Right atrium auricular region (tissue), 2 donors: Measurements from ENCODE around the gene MPP7. TPM values are rescaled to one million over a fixed set of nuclear protein-coding genes. Genes with fewer than 3 reads are reported as not detected.

ENCODE experiments used
- DNase-seq: peaks from one replicate; pipeline ENCODE4 v3.0.0-alpha.2; 2019; ENCODE audit warnings: low spot score
- H3K27ac ChIP-seq, 2 donors: fragments of 200-600 bp; sonication (generic); 1 replicate in 1 of 2; 2 replicates in 1 of 2; pipeline ENCODE4 v1.5.1; 2016 to 2019
- H3K27me3 ChIP-seq, 2 donors: fragments of 200-600 bp; sonication (generic); one replicate each; pipeline versions ENCODE4 v1.5.1 to v1.6.0; 2017 to 2019
- H3K36me3 ChIP-seq: fragments of 200-600 bp; sonication (generic); one replicate; pipeline ENCODE4 v1.5.1; 2016
- H3K4me1 ChIP-seq, 2 donors: fragments of 200-600 bp; sonication (generic); one replicate each; pipeline versions ENCODE4 v1.5.1 to v1.6.0; 2017 to 2019
- H3K4me3 ChIP-seq, 2 donors: fragments of 200-600 bp; sonication (generic); 1 replicate in 1 of 2; 2 replicates in 1 of 2; pipeline ENCODE4 v1.5.1; 2017 to 2019; ENCODE audit warnings: mild to moderate bottlenecking in 1 of 2, moderate library complexity in 1 of 2
- H3K9me3 ChIP-seq, 2 donors: fragments of 200-600 bp; sonication (generic); one replicate each; pipeline ENCODE4 v1.5.1; 2019
- total RNA-seq, 2 donors: library from RNA; depleted of rRNA; stranded (reverse); fragments of >200 nt; gene quantifications; one replicate each; pipeline ENCODE4 v1.1.0, GENCODE V29; 2016
- TF ChIP-seq, protein P1 (sequence below), 2 donors: fragments of 200-600 bp; sonication (generic); IDR thresholded peaks; one replicate each; pipeline ENCODE4 v1.5.1; 2019; ENCODE audit warnings: antibody characterized with exemption in 2 of 2

Gene MPP7
- total RNA-seq, 2 donors from 2014 or later, result 7.6 to 8.9 TPM

DNA sequence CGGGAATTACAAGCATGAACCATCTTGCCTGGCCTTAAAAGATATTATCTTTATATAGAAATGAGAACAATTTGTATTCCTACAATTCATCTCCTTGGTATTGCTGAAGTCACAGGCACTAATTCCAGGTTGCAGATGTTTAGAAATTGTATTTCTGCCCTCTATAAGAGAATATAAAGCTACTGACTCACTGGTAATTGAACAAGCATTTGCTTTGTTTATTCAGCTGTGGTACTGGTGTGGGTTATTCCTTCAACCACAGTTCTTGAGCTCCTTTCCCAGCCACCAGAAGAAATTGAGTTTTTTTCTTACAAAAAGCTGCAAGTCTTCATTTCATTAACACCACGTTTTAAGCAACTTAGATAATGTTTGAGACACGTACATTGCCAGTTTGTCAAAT lies 29.0 kb upstream of the MPP7 start:
- no peak overlapping the region for H3K4me3 ChIP-seq
- no peak overlapping the region for H3K27ac ChIP-seq
- DNase-seq, result no peak
- TF ChIP-seq, protein P1, sequence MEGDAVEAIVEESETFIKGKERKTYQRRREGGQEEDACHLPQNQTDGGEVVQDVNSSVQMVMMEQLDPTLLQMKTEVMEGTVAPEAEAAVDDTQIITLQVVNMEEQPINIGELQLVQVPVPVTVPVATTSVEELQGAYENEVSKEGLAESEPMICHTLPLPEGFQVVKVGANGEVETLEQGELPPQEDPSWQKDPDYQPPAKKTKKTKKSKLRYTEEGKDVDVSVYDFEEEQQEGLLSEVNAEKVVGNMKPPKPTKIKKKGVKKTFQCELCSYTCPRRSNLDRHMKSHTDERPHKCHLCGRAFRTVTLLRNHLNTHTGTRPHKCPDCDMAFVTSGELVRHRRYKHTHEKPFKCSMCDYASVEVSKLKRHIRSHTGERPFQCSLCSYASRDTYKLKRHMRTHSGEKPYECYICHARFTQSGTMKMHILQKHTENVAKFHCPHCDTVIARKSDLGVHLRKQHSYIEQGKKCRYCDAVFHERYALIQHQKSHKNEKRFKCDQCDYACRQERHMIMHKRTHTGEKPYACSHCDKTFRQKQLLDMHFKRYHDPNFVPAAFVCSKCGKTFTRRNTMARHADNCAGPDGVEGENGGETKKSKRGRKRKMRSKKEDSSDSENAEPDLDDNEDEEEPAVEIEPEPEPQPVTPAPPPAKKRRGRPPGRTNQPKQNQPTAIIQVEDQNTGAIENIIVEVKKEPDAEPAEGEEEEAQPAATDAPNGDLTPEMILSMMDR (IDR thresholded peaks at IDR 0.05), result no peak
- H3K9me3 ChIP-seq, result no peaks in the 10 kb centered on the region
- H3K27me3 ChIP-seq, result no peaks in the 10 kb centered on the region
- no peaks in the 10 kb centered on the region for H3K36me3 ChIP-seq
- peaks cover 0 to 8% of the 10 kb centered on the region in 2 donors for H3K4me1 ChIP-seq

DNA sequence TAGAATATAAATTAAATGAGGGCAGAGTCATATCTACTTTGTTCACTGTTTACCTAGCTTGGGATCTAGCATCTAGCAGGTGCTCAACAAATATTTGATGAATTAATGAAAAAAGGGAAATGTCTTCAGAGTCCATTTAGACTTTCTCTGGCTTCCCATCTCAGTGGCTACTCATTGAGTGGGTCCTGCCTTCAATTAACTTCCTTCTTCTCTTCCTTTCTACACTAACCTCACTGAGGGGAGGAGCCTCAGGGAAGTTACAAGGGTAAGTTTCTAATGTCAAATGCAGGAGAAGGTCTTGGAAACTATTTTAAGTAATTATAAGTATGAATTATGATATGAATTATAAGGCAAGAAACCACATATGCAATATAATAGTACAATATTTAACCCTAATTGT lies 28.2 kb upstream of the MPP7 start:
- TF ChIP-seq, protein P1 (IDR thresholded peaks at IDR 0.05), result no peak
- Histone ChIP-seq H3K36me3 (no peaks in the 10 kb centered on the region), H3K4me1 (peaks cover 0 to 16% of the 10 kb centered on the region in 2 donors), H3K9me3 (no peaks in the 10 kb centered on the region), H3K4me3 (no peak overlapping the region), H3K27me3 (no peaks in the 10 kb centered on the region), H3K27ac (no peak overlapping the region)
- DNase-seq, result no peak

DNA sequence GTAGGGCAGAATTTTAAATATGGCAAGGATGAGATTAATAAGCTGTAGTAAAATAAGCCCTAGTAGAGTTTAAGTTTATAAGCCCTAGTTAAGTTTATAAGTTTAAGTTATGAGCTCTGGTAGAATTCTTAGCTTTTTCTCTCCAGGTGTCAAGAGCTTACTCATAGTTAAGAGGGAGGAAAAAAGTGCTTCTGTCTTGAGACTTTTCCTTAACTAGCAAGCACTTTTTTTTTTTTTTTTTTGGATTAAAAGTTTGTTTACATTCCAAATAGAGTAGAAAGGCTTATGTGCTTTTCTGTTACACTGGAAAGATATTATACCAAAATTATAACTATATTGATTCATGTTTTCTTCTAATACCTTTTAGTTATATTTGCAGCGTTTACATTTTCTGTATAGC lies 25.5 kb upstream of the MPP7 start:
- TF ChIP-seq, protein P1 (IDR thresholded peaks at IDR 0.05), result no peak
- no peaks in the 10 kb centered on the region for H3K27me3 ChIP-seq
- H3K4me1 ChIP-seq, result peaks cover 0 to 17% of the 10 kb centered on the region in 2 donors
- H3K4me3 ChIP-seq, result no peak overlapping the region
- H3K27ac ChIP-seq, result peak overlapping the region in 1 of 2 donors; percentile 87
- no peaks in the 10 kb centered on the region for H3K9me3 ChIP-seq
- no peak for DNase-seq
- H3K36me3 ChIP-seq, result no peaks in the 10 kb centered on the region

DNA sequence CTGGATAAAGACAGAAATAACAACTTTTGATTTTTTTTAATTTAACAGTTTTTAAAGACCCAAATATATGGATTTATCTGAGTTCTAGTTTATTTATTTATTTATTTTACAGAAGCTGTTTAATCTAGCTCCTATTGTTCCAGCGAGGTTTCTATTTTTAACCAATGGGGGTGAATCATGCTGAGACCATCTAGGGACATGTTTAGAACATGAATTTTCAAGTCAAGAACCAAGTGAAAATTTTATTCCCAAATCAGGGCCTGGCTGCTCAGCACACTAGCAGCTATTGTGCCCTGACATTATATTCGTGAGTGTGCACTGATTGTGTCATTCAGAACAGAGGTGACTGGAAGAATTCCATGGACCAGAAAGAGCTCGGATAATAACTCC lies 24.6 kb upstream of the MPP7 start:
- peaks cover 0 to 17% of the 10 kb centered on the region in 2 donors for H3K4me1 ChIP-seq
- no peak overlapping the region for H3K4me3 ChIP-seq

DNA sequence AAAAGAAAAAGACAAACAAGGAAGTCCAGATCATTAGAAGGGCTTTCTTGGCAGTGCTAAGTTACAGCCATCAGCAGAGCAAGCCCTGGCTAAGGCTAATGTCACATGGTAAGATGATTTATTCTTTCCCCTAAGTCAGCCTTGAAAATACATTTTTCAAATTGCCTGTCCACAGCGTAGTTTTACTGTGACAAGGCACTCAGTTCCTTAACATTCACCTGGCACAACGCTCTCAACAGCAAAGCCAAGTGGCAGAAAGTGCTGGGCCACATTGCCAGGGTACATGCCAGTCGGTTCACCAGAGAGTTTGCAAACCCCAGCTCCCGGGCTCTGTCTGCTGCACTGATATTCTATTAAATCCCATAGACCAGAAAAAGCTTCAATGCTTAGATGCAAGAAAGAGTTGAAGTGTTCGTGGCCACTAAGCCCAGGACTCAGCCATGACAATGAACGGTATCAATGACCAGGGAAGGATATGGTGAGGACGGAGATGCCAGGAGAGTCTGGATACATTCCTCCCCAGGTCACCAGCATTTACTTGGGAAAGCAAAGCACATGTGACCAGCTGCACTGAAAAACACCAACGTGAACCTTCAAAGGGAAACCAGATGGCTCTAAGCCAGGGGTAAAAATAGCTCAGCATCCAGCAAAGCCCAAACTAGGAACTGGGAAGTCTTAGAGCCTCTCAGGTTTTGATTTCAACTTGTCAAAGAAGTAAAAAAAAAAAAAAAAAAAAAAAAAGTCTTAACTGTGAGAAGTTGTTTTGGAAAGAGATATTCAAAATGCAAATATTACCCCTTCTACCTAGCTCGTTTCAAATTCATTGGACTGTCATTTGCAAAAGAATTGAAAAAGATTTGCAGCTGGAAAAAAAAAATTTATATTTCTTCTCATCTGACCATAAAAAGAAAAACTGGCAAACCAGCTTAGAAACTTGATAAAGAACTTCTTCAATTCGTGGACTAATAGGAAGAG lies 23.9 kb upstream of the MPP7 start:
- Histone ChIP-seq H3K27me3 (no peaks in the 10 kb centered on the region), H3K36me3 (no peaks in the 10 kb centered on the region), H3K9me3 (no peaks in the 10 kb centered on the region), H3K4me3 (no peak overlapping the region), H3K27ac (peak overlapping the region; percentile 82 to 87), H3K4me1 (peaks cover 0 to 17% of the 10 kb centered on the region in 2 donors)
- TF ChIP-seq, protein P1 (IDR thresholded peaks at IDR 0.05), result no peak
- no peak for DNase-seq

More for the DNA sequence above, 24.6 kb upstream of the MPP7 start:
- Histone ChIP-seq H3K36me3 (no peaks in the 10 kb centered on the region), H3K9me3 (no peaks in the 10 kb centered on the region), H3K27ac (peak overlapping the region; percentile 82 to 87), H3K27me3 (no peaks in the 10 kb centered on the region)
- TF ChIP-seq, protein P1 (IDR thresholded peaks at IDR 0.05), result no peak
- no peak for DNase-seq
